Neural cell (in vitro differentiated cells): Measurements from ENCODE around the gene SLC25A13.

ENCODE experiments used
- EP300 ChIP-seq: fragments of 450-650 bp; conservative IDR thresholded peaks from 2 replicates; pipeline ENCODE4 v1.6.1; 2014; ENCODE audit warnings: antibody characterized with exemption, mild to moderate bottlenecking, moderate library complexity; ENCODE audit not compliant: poor library complexity, severe bottlenecking
- EZH2 ChIP-seq: fragments of 200-600, 300-800 bp; shearing (Covaris generic), sonication (generic); IDR thresholded peaks from 2 replicates; pipeline ENCODE4 v1.6.1; 2014; ENCODE audit warnings: antibody characterized with exemption, low read length, borderline replicate concordance, mild to moderate bottlenecking; ENCODE audit not compliant: insufficient read depth, poor library complexity, severe bottlenecking
- POLR2AphosphoS5 ChIP-seq: IDR thresholded peaks from 2 replicates; pipeline ENCODE4 v1.6.1; 2012
- TF ChIP-seq, protein P1 (sequence below): fragments of 450-650 bp; IDR thresholded peaks from 2 replicates; pipeline ENCODE4 v1.5.1; 2014; ENCODE audit warnings: antibody characterized with exemption, mild to moderate bottlenecking, moderate library complexity; ENCODE audit not compliant: poor library complexity, severe bottlenecking

DNA sequence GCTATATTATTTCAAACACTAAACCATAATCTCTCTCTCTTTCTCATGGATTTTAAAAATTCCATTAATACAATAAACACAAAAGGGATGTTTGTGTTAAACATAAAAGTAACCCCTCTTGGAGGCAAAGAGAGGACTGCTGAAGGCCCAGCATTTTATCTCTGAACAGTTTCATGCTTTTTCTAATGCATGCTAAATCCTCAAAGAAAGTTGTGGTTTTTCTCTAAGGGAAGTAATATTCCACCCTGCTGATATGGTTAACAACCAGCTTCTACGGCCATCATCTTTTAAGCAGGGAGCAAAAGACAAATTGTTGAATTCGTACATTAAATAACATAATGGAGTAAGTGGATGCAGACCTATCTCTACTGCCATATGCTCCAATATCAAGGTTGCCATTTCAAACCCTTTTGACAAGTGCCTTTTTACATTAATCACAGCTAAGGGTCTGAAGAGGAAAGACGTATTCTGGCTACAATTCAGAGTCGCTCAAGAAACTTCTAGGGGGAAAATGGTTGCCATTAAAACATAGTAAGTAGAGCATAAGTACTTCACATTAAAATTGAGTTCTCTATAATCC, 103.1 kb downstream of the SLC25A13 start:
- TF ChIP-seq, protein P1, sequence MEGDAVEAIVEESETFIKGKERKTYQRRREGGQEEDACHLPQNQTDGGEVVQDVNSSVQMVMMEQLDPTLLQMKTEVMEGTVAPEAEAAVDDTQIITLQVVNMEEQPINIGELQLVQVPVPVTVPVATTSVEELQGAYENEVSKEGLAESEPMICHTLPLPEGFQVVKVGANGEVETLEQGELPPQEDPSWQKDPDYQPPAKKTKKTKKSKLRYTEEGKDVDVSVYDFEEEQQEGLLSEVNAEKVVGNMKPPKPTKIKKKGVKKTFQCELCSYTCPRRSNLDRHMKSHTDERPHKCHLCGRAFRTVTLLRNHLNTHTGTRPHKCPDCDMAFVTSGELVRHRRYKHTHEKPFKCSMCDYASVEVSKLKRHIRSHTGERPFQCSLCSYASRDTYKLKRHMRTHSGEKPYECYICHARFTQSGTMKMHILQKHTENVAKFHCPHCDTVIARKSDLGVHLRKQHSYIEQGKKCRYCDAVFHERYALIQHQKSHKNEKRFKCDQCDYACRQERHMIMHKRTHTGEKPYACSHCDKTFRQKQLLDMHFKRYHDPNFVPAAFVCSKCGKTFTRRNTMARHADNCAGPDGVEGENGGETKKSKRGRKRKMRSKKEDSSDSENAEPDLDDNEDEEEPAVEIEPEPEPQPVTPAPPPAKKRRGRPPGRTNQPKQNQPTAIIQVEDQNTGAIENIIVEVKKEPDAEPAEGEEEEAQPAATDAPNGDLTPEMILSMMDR, result no peak
- no peak for TF ChIP-seq POLR2AphosphoS5
- TF ChIP-seq EP300, result no peak
- no peak for TF ChIP-seq EZH2
